Cardiac muscle cell (in vitro differentiated cells and primary cell): ENCODE measurements around the gene LOC128125822.
"Not testable (repeated sequence)": the region's sequence is repeated elsewhere in the genome, so short reads cannot be mapped to it uniquely, and the experiment has no call there.

Source experiments
- DNase-seq, 2 donors: peaks; one replicate each; pipeline versions ENCODE4 v3.0.0 to v3.0.0-alpha.2; 2010 to 2017; ENCODE audit warnings: low read depth in 1 of 2, low spot score in 1 of 2
- H3K27ac ChIP-seq: fragments of 200-600 bp; sonication (generic); 2 replicates; pipeline ENCODE4 v1.5.1; 2016
- H3K27me3 ChIP-seq: fragments of 200-600 bp; sonication (generic); 2 replicates; pipeline ENCODE4 v1.6.0; 2016; ENCODE audit warnings: control low read depth
- H3K36me3 ChIP-seq: fragments of 200-600 bp; sonication (generic); 2 replicates; pipeline ENCODE4 v1.5.1; 2016; ENCODE audit warnings: control low read depth
- H3K4me1 ChIP-seq: fragments of 200-600 bp; sonication (generic); 2 replicates; pipeline ENCODE4 v1.8.1; 2017; ENCODE audit warnings: low read depth, mild to moderate bottlenecking, mixed run types
- H3K4me3 ChIP-seq: fragments of 200-600 bp; sonication (generic); 2 replicates; pipeline ENCODE4 v1.5.1; 2016; ENCODE audit warnings: mild to moderate bottlenecking
- H3K9me3 ChIP-seq: fragments of 200-600 bp; sonication (generic); 2 replicates; pipeline ENCODE4 v1.5.1; 2017; ENCODE audit warnings: low read depth, mild to moderate bottlenecking, control low read depth
- CTCF ChIP-seq: IDR thresholded peaks from 2 replicates; pipeline ENCODE4 v1.5.1; 2012; ENCODE audit warnings: low read depth, mild to moderate bottlenecking, low read length

Gene LOC128125822

GRCh38 chr6:63584125-63584514 is 11.8 kb downstream of the LOC128125822 start:
- H3K4me3 ChIP-seq, result no peak overlapping the region
- no peak for DNase-seq
- H3K9me3 ChIP-seq, result no peaks in the 10 kb centered on the region
- no peak for TF ChIP-seq CTCF
- no peaks in the 10 kb centered on the region for H3K4me1 ChIP-seq
- H3K27ac ChIP-seq, result no peak overlapping the region
- peaks cover 31% of the 10 kb centered on the region for H3K36me3 ChIP-seq
- no peaks in the 10 kb centered on the region for H3K27me3 ChIP-seq

- Histone ChIP-seq H3K4me3 (no peak overlapping the region), H3K36me3 (peaks cover 26% of the 10 kb centered on the region), H3K27me3 (no peaks in the 10 kb centered on the region), H3K4me1 (no peaks in the 10 kb centered on the region), H3K27ac (no peak overlapping the region), H3K9me3 (no peaks in the 10 kb centered on the region)
- TF ChIP-seq CTCF, result no peak
- DNase-seq, result no peak
These were observed 12.3 kb downstream of the LOC128125822 start for GRCh38 chr6:63584566-63584965.

- peaks cover 15% of the 10 kb centered on the region for H3K36me3 ChIP-seq
- H3K4me1 ChIP-seq, DNase-seq, H3K9me3 ChIP-seq, H3K27me3 ChIP-seq, H3K27ac ChIP-seq, H3K4me3 ChIP-seq: not testable (repeated sequence)
These were observed 13.4 kb downstream of the LOC128125822 start for GRCh38 chr6:63585652-63586051.

- Histone ChIP-seq H3K9me3 (no peaks in the 10 kb centered on the region), H3K27ac (no peak overlapping the region), H3K36me3 (no peaks in the 10 kb centered on the region), H3K4me3 (no peak overlapping the region), H3K27me3 (no peaks in the 10 kb centered on the region), H3K4me1 (no peaks in the 10 kb centered on the region)
- DNase-seq, result no peak
- TF ChIP-seq CTCF, result no peak
These were observed 17.7 kb downstream of the LOC128125822 start for GRCh38 chr6:63589952-63590411.

- Histone ChIP-seq H3K27ac (no peak overlapping the region), H3K4me3 (no peak overlapping the region), H3K36me3 (no peaks in the 10 kb centered on the region), H3K9me3 (no peaks in the 10 kb centered on the region), H3K4me1 (peaks cover 3% of the 10 kb centered on the region), H3K27me3 (no peaks in the 10 kb centered on the region)
- no peak for DNase-seq
- TF ChIP-seq CTCF, result no peak
These were observed 20.6 kb downstream of the LOC128125822 start for GRCh38 chr6:63592886-63593285.

GRCh38 chr6:63597141-63598048 is 25.1 kb downstream of the LOC128125822 start:
- Histone ChIP-seq H3K4me3 (peak overlapping the region; percentile 57), H3K9me3 (no peaks in the 10 kb centered on the region), H3K4me1 (peaks cover 3% of the 10 kb centered on the region), H3K27ac (no peak overlapping the region), H3K27me3 (no peaks in the 10 kb centered on the region), H3K36me3 (no peaks in the 10 kb centered on the region)
- no peak for DNase-seq
- no peak for TF ChIP-seq CTCF
